ENCODE data around the gene SLC48A1. TPM values are rescaled to one million over a fixed set of nuclear protein-coding genes. Genes with fewer than 3 reads are reported as not detected.
"Not testable (repeated sequence)": the region's sequence is repeated elsewhere in the genome, so short reads cannot be mapped to it uniquely, and the experiment has no call there.

The SLC48A1 gene
- total RNA-seq, 1 donor from 2014 or later = 9.5 TPM

GRCh38 chr12:47809518-47809917 lies 36.5 kb downstream of the SLC48A1 start:
- not testable (repeated sequence) for DNase-seq (ENCODE audit: low read depth in 2 of 2)

- DNase-seq (ENCODE audit: low read depth in 2 of 2) = no peak
These were observed 38.0 kb downstream of the SLC48A1 start for GRCh38 chr12:47811072-47811396.

- DNase-seq (ENCODE audit: low read depth in 2 of 2) = peak in 1 of 2 donors; percentile 85
These were observed 38.8 kb downstream of the SLC48A1 start for GRCh38 chr12:47811581-47812484.

- DNase-seq (ENCODE audit: low read depth in 2 of 2) = peak in 1 of 2 donors; percentile 84
These were observed 39.9 kb downstream of the SLC48A1 start for GRCh38 chr12:47812797-47813510.

GRCh38 chr12:47813511-47814196 lies 40.6 kb downstream of the SLC48A1 start:
- DNase-seq (ENCODE audit: low read depth in 2 of 2) = peak in 1 of 2 donors; percentile 54

- no peak for DNase-seq (ENCODE audit: low read depth in 2 of 2)
These were observed 41.6 kb downstream of the SLC48A1 start for GRCh38 chr12:47814539-47815170.

GRCh38 chr12:47815447-47815846 lies 42.4 kb downstream of the SLC48A1 start:
- not testable (repeated sequence) for DNase-seq (ENCODE audit: low read depth in 2 of 2)

- peak; percentile 61 to 91 for DNase-seq (ENCODE audit: low read depth in 2 of 2)
These were observed 43.6 kb downstream of the SLC48A1 start for GRCh38 chr12:47816403-47817271.

- peak in 1 of 2 donors; percentile 54 for DNase-seq (ENCODE audit: low read depth in 2 of 2)
These were observed 44.4 kb downstream of the SLC48A1 start for GRCh38 chr12:47817272-47818006.

GRCh38 chr12:47818007-47818376 lies 45.0 kb downstream of the SLC48A1 start:
- no peak for DNase-seq (ENCODE audit: low read depth in 2 of 2)

GRCh38 chr12:47818467-47819137 lies 45.6 kb downstream of the SLC48A1 start:
- DNase-seq (ENCODE audit: low read depth in 2 of 2) = peak in 1 of 2 donors; percentile 74

- DNase-seq (ENCODE audit: low read depth in 2 of 2) = no peak
These were observed 46.3 kb downstream of the SLC48A1 start for GRCh38 chr12:47819138-47819895.

GRCh38 chr12:47819896-47820630 lies 47.0 kb downstream of the SLC48A1 start, which contains the start of gene HDAC7:
Gene HDAC7, minus strand, starts transcription at chr12:47819903. Its CDS starts 118 bp downstream, at chr12:47819785.
- DNase-seq (ENCODE audit: low read depth in 2 of 2) = peak; percentile 76 to 91

GRCh38 chr12:47820631-47821345 lies 47.8 kb downstream of the SLC48A1 start:
- peak; percentile 86 to 93 for DNase-seq (ENCODE audit: low read depth in 2 of 2)

GRCh38 chr12:47821346-47821706 lies 48.3 kb downstream of the SLC48A1 start:
- peak in 1 of 2 donors; percentile 53 for DNase-seq (ENCODE audit: low read depth in 2 of 2)

- no peak for DNase-seq (ENCODE audit: low read depth in 2 of 2)
These were observed 49.4 kb downstream of the SLC48A1 start for GRCh38 chr12:47822401-47822800.

- DNase-seq (ENCODE audit: low read depth in 2 of 2) = no peak
These were observed 49.8 kb downstream of the SLC48A1 start for GRCh38 chr12:47822863-47823262.

Measured in dermis microvascular lymphatic vessel endothelial cell (primary cell).